Thymus (tissue), 14 donors: Measurements from ENCODE around the gene CBLN3. TPM values are rescaled to one million over a fixed set of nuclear protein-coding genes. Genes with fewer than 3 reads are reported as not detected.
"Not testable (repeated sequence)": the region's sequence is repeated elsewhere in the genome, so short reads cannot be mapped to it uniquely, and the experiment has no call there.

Experiments
- DNase-seq, 9 donors: peaks; one replicate each; pipeline ENCODE4 v3.0.0-alpha.2; 2013; ENCODE audit warnings: low spot score in 9 of 9, low read depth in 6 of 9, missing footprints in 1 of 9
- H3K27ac ChIP-seq, 2 donors: one replicate each; pipeline ENCODE4 v1.5.1; 2013; ENCODE audit warnings: control low read depth in 1 of 2, low read depth in 1 of 2, low read length in 1 of 2, mild to moderate bottlenecking in 1 of 2, moderate library complexity in 1 of 2
- H3K27me3 ChIP-seq, 2 donors: one replicate each; pipeline ENCODE4 v1.5.1; 2013; ENCODE audit warnings: low read length in 1 of 2; ENCODE audit not compliant: control insufficient read depth in 2 of 2, insufficient read depth in 1 of 2
- H3K36me3 ChIP-seq, 2 donors: one replicate each; pipeline ENCODE4 v1.5.1; 2013; ENCODE audit warnings: low read length in 1 of 2, mild to moderate bottlenecking in 1 of 2, moderate library complexity in 1 of 2; ENCODE audit not compliant: control insufficient read depth in 2 of 2, insufficient read depth in 2 of 2
- H3K4me1 ChIP-seq, 2 donors: one replicate each; pipeline ENCODE4 v1.5.1; 2013; ENCODE audit warnings: low read length in 2 of 2; ENCODE audit not compliant: control insufficient read depth in 2 of 2, insufficient read depth in 2 of 2
- H3K4me3 ChIP-seq, 2 donors: one replicate each; pipeline ENCODE4 v1.5.1; 2013; ENCODE audit warnings: low read length in 2 of 2, control low read depth in 1 of 2, mild to moderate bottlenecking in 1 of 2
- H3K9me3 ChIP-seq, 2 donors: one replicate each; pipeline ENCODE4 v1.5.1; 2013; ENCODE audit warnings: low read length in 1 of 2, mild to moderate bottlenecking in 1 of 2; ENCODE audit not compliant: control insufficient read depth in 2 of 2, insufficient read depth in 1 of 2
- WGBS: extraction: QIAGEN DNeasy Blood & Tissue Kit; methylation state at CpG from one replicate; pipeline ENCODE4 v1.1.7; 2013; 5-methylcytosine and 5-hydroxymethylcytosine counted together
- long read RNA-seq, 10 donors: transcript quantifications; one replicate each; lab custom pipeline, GENCODE V29; 2026
- polyA plus RNA-seq: library from polyadenylated mRNA; stranded (reverse); fragments of 200-250 nt; gene quantifications from one replicate; pipeline ENCODE4 v1.2.3, GENCODE V29; 2013
- total RNA-seq: library from RNA; stranded (reverse); fragments of 120-200 nt; gene quantifications from one replicate; pipeline ENCODE4 v1.2.4, GENCODE V29; 2013
- donor health status: healthy.

CBLN3 gene
- total RNA-seq (2.8 TPM), polyA plus RNA-seq (9.5 TPM)
- long read RNA-seq, donor 1 = 0 reads
- long read RNA-seq, donor 2 = 0 reads
- long read RNA-seq, donor 3, partial matches to known transcripts = 0 of 2 reads
- long read RNA-seq, donor 3, other reads (novel, unspliced or antisense) = 0 of 2 reads
- long read RNA-seq, donor 4 = 0 reads
- long read RNA-seq, donor 5, partial matches to known transcripts = 32 of 34 reads
- long read RNA-seq, donor 5, other reads (novel, unspliced or antisense) = 0 of 34 reads
- long read RNA-seq, donor 6, partial matches to known transcripts = 0 of 1 reads
- long read RNA-seq, donor 6, other reads (novel, unspliced or antisense) = 0 of 1 reads
- long read RNA-seq, donor 7 = 0 reads
- long read RNA-seq, donor 8, partial matches to known transcripts = 0 of 1 reads
- long read RNA-seq, donor 8, other reads (novel, unspliced or antisense) = 0 of 1 reads
- long read RNA-seq, donor 9 = 0 reads
- long read RNA-seq, donor 10, partial matches to known transcripts = 0 of 1 reads
- long read RNA-seq, donor 10, other reads (novel, unspliced or antisense) = 0 of 1 reads

- WGBS = 8% methylated on average over 57 of the region's 57 CpGs
- Histone ChIP-seq H3K9me3 (no peaks in the 10 kb centered on the region), H3K4me1 (peaks cover 25 to 52% of the 10 kb centered on the region in 2 donors), H3K4me3 (peak within 1 kb of the TSS; percentile 66 to 80), H3K27ac (peak within 1 kb of the TSS; percentile 85 to 96), H3K36me3 (peaks cover 13 to 27% of the 10 kb centered on the region in 2 donors), H3K27me3 (no peaks in the 10 kb centered on the region)
- DNase-seq = peak in 7 of 9 donors; percentile 70 to 93 (median 83)
These were observed at the start of gene CBLN3, which contains the start of gene KHNYN for GRCh38 chr14:24429395-24430142. Gene CBLN3, minus strand, starts transcription at chr14:24429668. Its CDS starts 614 bp downstream, at chr14:24429054. Gene KHNYN, plus strand, starts transcription at chr14:24429954. Its CDS starts 777 bp downstream, at chr14:24430731.

GRCh38 chr14:24475261-24475660, 45.8 kb upstream of the CBLN3 start:
- WGBS = 28% methylated on average over 4 of the region's 4 CpGs

GRCh38 chr14:24473211-24473610, 43.7 kb upstream of the CBLN3 start:
- no peak for DNase-seq
- H3K36me3 ChIP-seq = no peaks in the 10 kb centered on the region
- 73% methylated on average over 12 of the region's 12 CpGs for WGBS
- H3K4me3 ChIP-seq = no peak overlapping the region
- H3K27ac ChIP-seq = no peak overlapping the region
- H3K27me3 ChIP-seq = no peaks in the 10 kb centered on the region
- H3K9me3 ChIP-seq = peaks cover 0 to 2% of the 10 kb centered on the region in 2 donors
- no peaks in the 10 kb centered on the region for H3K4me1 ChIP-seq

More at GRCh38 chr14:24475261-24475660, 45.8 kb upstream of the CBLN3 start:
- Histone ChIP-seq H3K27ac (no peak overlapping the region), H3K4me3 (no peak overlapping the region), H3K4me1 (no peaks in the 10 kb centered on the region), H3K27me3 (no peaks in the 10 kb centered on the region), H3K36me3 (no peaks in the 10 kb centered on the region), H3K9me3 (peaks cover 0 to 2% of the 10 kb centered on the region in 2 donors)
- no peak for DNase-seq

GRCh38 chr14:24470450-24470849, 41.0 kb upstream of the CBLN3 start:
- H3K27me3 ChIP-seq, H3K27ac ChIP-seq, DNase-seq, H3K4me1 ChIP-seq, H3K36me3 ChIP-seq, H3K9me3 ChIP-seq, H3K4me3 ChIP-seq: not testable (repeated sequence)
- WGBS = 96% methylated on average over 2 of the region's 2 CpGs

GRCh38 chr14:24465805-24466204, 36.3 kb upstream of the CBLN3 start:
- Histone ChIP-seq H3K27me3 (no peaks in the 10 kb centered on the region), H3K4me1 (peaks cover 10 to 11% of the 10 kb centered on the region in 2 donors), H3K4me3 (no peak overlapping the region), H3K9me3 (no peaks in the 10 kb centered on the region), H3K36me3 (no peaks in the 10 kb centered on the region), H3K27ac (peak overlapping the region in 1 of 2 donors; percentile 64)
- no peak for DNase-seq
- 96% methylated on average over 3 of the region's 3 CpGs for WGBS

GRCh38 chr14:24465368-24465767, 35.9 kb upstream of the CBLN3 start:
- peak in 5 of 9 donors; percentile 59 to 89 (median 68) for DNase-seq
- Histone ChIP-seq H3K4me1 (peaks cover 10 to 11% of the 10 kb centered on the region in 2 donors), H3K4me3 (no peak overlapping the region), H3K9me3 (no peaks in the 10 kb centered on the region), H3K36me3 (no peaks in the 10 kb centered on the region), H3K27me3 (no peaks in the 10 kb centered on the region), H3K27ac (peak overlapping the region in 1 of 2 donors; percentile 77)
- WGBS = 69% methylated on average over 3 of the region's 3 CpGs

- H3K27me3 ChIP-seq = no peaks in the 10 kb centered on the region
- peak in 1 of 9 donors; percentile 61 for DNase-seq
- peak overlapping the region in 1 of 2 donors; percentile 85 for H3K27ac ChIP-seq
- whole genome bisulfite sequencing = 57% methylated on average over 4 of the region's 4 CpGs
- H3K9me3 ChIP-seq = no peaks in the 10 kb centered on the region
- no peaks in the 10 kb centered on the region for H3K36me3 ChIP-seq
- peaks cover 10 to 11% of the 10 kb centered on the region in 2 donors for H3K4me1 ChIP-seq
- no peak overlapping the region for H3K4me3 ChIP-seq
These were observed 34.7 kb upstream of the CBLN3 start for GRCh38 chr14:24463884-24464785.
